GM23338 (cell line): ENCODE data around the gene EGFR. TPM values are rescaled to one million over a fixed set of nuclear protein-coding genes. Genes with fewer than 3 reads are reported as not detected.

Source experiments
- ATAC-seq: fragments of 200-7000 bp; cut with Tn5 transposase; 3 replicates; pipeline ENCODE4 v1.9.1; 2020
- DNase-seq: peaks from one replicate; pipeline ENCODE4 v3.0.0-alpha.2; 2015; ENCODE audit warnings: low spot score
- H2AFZ ChIP-seq: fragments of 200-600 bp; sonication (generic); 2 replicates; pipeline ENCODE4 v1.8.0; 2016; ENCODE audit warnings: antibody characterized with exemption, mild to moderate bottlenecking, moderate library complexity
- H3F3A ChIP-seq: fragments of 200-600 bp; sonication (generic); replicated peaks from 2 replicates; pipeline ENCODE4 v1.8.0; 2017; ENCODE audit warnings: antibody characterized with exemption, mixed run types, low read depth
- H3K27ac ChIP-seq: fragments of 200-600 bp; sonication (generic); 2 replicates; pipeline ENCODE4 v1.6.1; 2016; ENCODE audit warnings: low read depth
- H3K27me3 ChIP-seq: fragments of 200-600 bp; sonication (generic); 2 replicates; pipeline ENCODE4 v1.8.0; 2016; ENCODE audit warnings: mild to moderate bottlenecking, mixed run types, moderate library complexity; ENCODE audit not compliant: insufficient read depth
- H3K36me3 ChIP-seq: fragments of 200-600 bp; sonication (generic); 2 replicates; pipeline ENCODE4 v1.8.0; 2016; ENCODE audit warnings: mild to moderate bottlenecking; ENCODE audit not compliant: insufficient read depth
- H3K4me1 ChIP-seq: fragments of 200-600 bp; sonication (generic); 2 replicates; pipeline ENCODE4 v1.8.0; 2016; ENCODE audit warnings: mild to moderate bottlenecking, moderate library complexity; ENCODE audit not compliant: insufficient read depth
- H3K4me2 ChIP-seq: fragments of 200-600 bp; sonication (generic); 2 replicates; pipeline ENCODE4 v1.7.1; 2017; ENCODE audit warnings: mixed run types
- H3K4me3 ChIP-seq: fragments of 200-600 bp; sonication (generic); 2 replicates; pipeline ENCODE4 v1.6.1; 2016; ENCODE audit warnings: mixed run types
- H3K79me2 ChIP-seq: fragments of 200-600 bp; sonication (generic); replicated peaks from 2 replicates; pipeline ENCODE4 v1.8.0; 2017; ENCODE audit warnings: mild to moderate bottlenecking; ENCODE audit not compliant: insufficient read depth
- H3K9me2 ChIP-seq: fragments of 200-600 bp; sonication (generic); 2 replicates; pipeline ENCODE4 v1.8.0; 2017; ENCODE audit not compliant: insufficient read depth
- H4K20me1 ChIP-seq: fragments of 200-600 bp; sonication (generic); replicated peaks from 2 replicates; pipeline ENCODE4 v1.8.0; 2017; ENCODE audit warnings: mild to moderate bottlenecking; ENCODE audit not compliant: insufficient read depth
- H3K27ac Mint-ChIP-seq: 2 replicates; pipeline ENCODE4 v1.8.0; 2020; ENCODE audit warnings: inconsistent platforms, mild to moderate bottlenecking, moderate library complexity, mixed read lengths
- H3K27me3 Mint-ChIP-seq: 3 replicates; pipeline ENCODE4 v1.8.0; 2022; ENCODE audit warnings: low read depth, mild to moderate bottlenecking, moderate library complexity, mixed read lengths, inconsistent platforms; ENCODE audit not compliant: insufficient read depth, poor library complexity
- H3K36me3 Mint-ChIP-seq: 3 replicates; pipeline ENCODE4 v1.8.0; 2021; ENCODE audit warnings: low read depth, mild to moderate bottlenecking, inconsistent platforms, moderate library complexity, mixed read lengths
- H3K4me1 Mint-ChIP-seq: 3 replicates; pipeline ENCODE4 v1.8.0; 2020; ENCODE audit warnings: mild to moderate bottlenecking, inconsistent platforms, mixed read lengths
- H3K4me3 Mint-ChIP-seq: 3 replicates; pipeline ENCODE4 v1.8.0; 2021; ENCODE audit warnings: moderate library complexity, mild to moderate bottlenecking, inconsistent platforms, mixed read lengths
- H3K9me3 Mint-ChIP-seq: 3 replicates; pipeline ENCODE4 v1.8.0; 2020; ENCODE audit warnings: moderate library complexity, mild to moderate bottlenecking, inconsistent platforms, mixed read lengths
- CREB1 ChIP-seq: fragments of 250-450 bp; sonication (Bioruptor Pico); IDR thresholded peaks from 2 replicates; pipeline ENCODE4 v1.5.0; 2020; ENCODE audit warnings: low read depth, mild to moderate bottlenecking, moderate library complexity
- CTCF ChIP-seq, 2 experiments: fragments of 200-600 bp in 1 of 2; sonication (generic) in 1 of 2; conservative IDR thresholded peaks; 2 replicates each; pipeline versions ENCODE4 v1.5.1 to v1.6.1; 2016 to 2017; ENCODE audit warnings: antibody characterized with exemption in 2 of 2, low read depth in 2 of 2, mild to moderate bottlenecking in 2 of 2, moderate library complexity in 1 of 2
- ETS1 ChIP-seq: IDR thresholded peaks from 2 replicates; pipeline ENCODE4 v1.6.1; 2016; ENCODE audit warnings: antibody characterized with exemption
- EZH2 ChIP-seq: fragments of 200-600 bp; sonication (generic); IDR thresholded peaks from one replicate; pipeline ENCODE4 v1.8.0; 2017; ENCODE audit warnings: antibody characterized with exemption, mild to moderate bottlenecking, low read depth; ENCODE audit not compliant: unreplicated experiment
- EZH2phosphoT487 ChIP-seq: fragments of 200-600 bp; sonication (generic); IDR thresholded peaks from one replicate; pipeline ENCODE4 v1.8.1; 2018; ENCODE audit warnings: antibody characterized with exemption; ENCODE audit not compliant: unreplicated experiment
- JUNB ChIP-seq: IDR thresholded peaks from one replicate; pipeline ENCODE4 v1.6.1; 2016; ENCODE audit warnings: antibody characterized with exemption; ENCODE audit not compliant: unreplicated experiment
- NANOG ChIP-seq: IDR thresholded peaks from 2 replicates; pipeline ENCODE4 v1.6.1; 2016; ENCODE audit warnings: antibody characterized with exemption, borderline replicate concordance
- POLR2AphosphoS5 ChIP-seq: IDR thresholded peaks from 2 replicates; pipeline ENCODE4 v1.6.1; 2016; ENCODE audit warnings: antibody characterized with exemption, low read depth
- REST ChIP-seq: IDR thresholded peaks from one replicate; pipeline ENCODE4 v1.6.1; 2018; ENCODE audit warnings: antibody characterized with exemption; ENCODE audit not compliant: unreplicated experiment
- STAT1 ChIP-seq: IDR thresholded peaks from one replicate; pipeline ENCODE4 v1.6.1; 2016; ENCODE audit warnings: antibody characterized with exemption; ENCODE audit not compliant: unreplicated experiment
- ZNF114 ChIP-seq: fragments of 250-450 bp; sonication (Bioruptor Pico); IDR thresholded peaks from 2 replicates; pipeline ENCODE4 v1.5.0; 2020; ENCODE audit warnings: mild to moderate bottlenecking, moderate library complexity
- ZNF331 ChIP-seq: fragments of 250-450 bp; sonication (Bioruptor Pico); IDR thresholded peaks from 2 replicates; pipeline ENCODE4 v1.5.0; 2020; ENCODE audit warnings: low read depth, mild to moderate bottlenecking, moderate library complexity
- ZNF462 ChIP-seq: fragments of 250-450 bp; sonication (Bioruptor Pico); IDR thresholded peaks from 2 replicates; pipeline ENCODE4 v1.5.0; 2020; ENCODE audit warnings: mild to moderate bottlenecking, moderate library complexity
- polyA plus RNA-seq: library from polyadenylated mRNA; unstranded; fragments of >200 nt; fragmentation: Nextera tagmentation; extraction: Ambion mirVana; gene quantifications from 2 replicates; pipeline ENCODE4 v1.2.1, GENCODE V29; 2016
- total RNA-seq: library from RNA; depleted of rRNA; stranded (reverse); fragments of >200 nt; shearing (Covaris generic); gene quantifications from 2 replicates; pipeline ENCODE4 v1.2.3, GENCODE V29; 2014

EGFR gene
- total and polyA plus RNA-seq, 2 experiments from 2014 or later, result 1.5 to 4.5 TPM

GRCh38 chr7:55248526-55248925 is 229.7 kb downstream of the EGFR start:
- H3K36me3 Mint-ChIP-seq, result no peaks in the 10 kb centered on the region; the same call in 2 of the 3 replicates
- Histone ChIP-seq H3K36me3 (no peaks in the 10 kb centered on the region), H4K20me1 (no peaks in the 10 kb centered on the region), H2AFZ (no peak overlapping the region), H3F3A (no peaks in the 10 kb centered on the region), H3K27ac (no peak overlapping the region), H3K4me1 (no peaks in the 10 kb centered on the region), H3K4me2 (no peak overlapping the region), H3K79me2 (no peaks in the 10 kb centered on the region), H3K27me3 (peaks cover 13% of the 10 kb centered on the region), H3K4me3 (no peak overlapping the region), H3K9me2 (0 out of 2 replicates have a peak, but pooled peaks cover 3% of the 10 kb centered on the region)
- no peak overlapping the region for H3K27ac Mint-ChIP-seq
- no peak overlapping the region for H3K4me3 Mint-ChIP-seq
- DNase-seq (no peak), ATAC-seq (no peak)
- H3K9me3 Mint-ChIP-seq, result no peaks in the 10 kb centered on the region
- H3K4me1 Mint-ChIP-seq, result peaks cover 3% of the 10 kb centered on the region; the same call in 2 of the 3 replicates
- TF ChIP-seq ETS1 (no peak), STAT1 (no peak), JUNB (no peak), REST (no peak), EZH2 (no peak), CREB1 (no peak), POLR2AphosphoS5 (no peak), NANOG (no peak), CTCF (conservative IDR thresholded peaks at IDR 0.05; ENCODE audit: low read depth in 2 of 2) (no peak), EZH2phosphoT487 (no peak), ZNF462 (CRISPR knock-in tag) (no peak), ZNF114 (CRISPR knock-in tag) (no peak), ZNF331 (CRISPR knock-in tag) (no peak)
- H3K27me3 Mint-ChIP-seq, result peaks cover 17% of the 10 kb centered on the region
